ENCODE data around the gene THSD7B.

DNA sequence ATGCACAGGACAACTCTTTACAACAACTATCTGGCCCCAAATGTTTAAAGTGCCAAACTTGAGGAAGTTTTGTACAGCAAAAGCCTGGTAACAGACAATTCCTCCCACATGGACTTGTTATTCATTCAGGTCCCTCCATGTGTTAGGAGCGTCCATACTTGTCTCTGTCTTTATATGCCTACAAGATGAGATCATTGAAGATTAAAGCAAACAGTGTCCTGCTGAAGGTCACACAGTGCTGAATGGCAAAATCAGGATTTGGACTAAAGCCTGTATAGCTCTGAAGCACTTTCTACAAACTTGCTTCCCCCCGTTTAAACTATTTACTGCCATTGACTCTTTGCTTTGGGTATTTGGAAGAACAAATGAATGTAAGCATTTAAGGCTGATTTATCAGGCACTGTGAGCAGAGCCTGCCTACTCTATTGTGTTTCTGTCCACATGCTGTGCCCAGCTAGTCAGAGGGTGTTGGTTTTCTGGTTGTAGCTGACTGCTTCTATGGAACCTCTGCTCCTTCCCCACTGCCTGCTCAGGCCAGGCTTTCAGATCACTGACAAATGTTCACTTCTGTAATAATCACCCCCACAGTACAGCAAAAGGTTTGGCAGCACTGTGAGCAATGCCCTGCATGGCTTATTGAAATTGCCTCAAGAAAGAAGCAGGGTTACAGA is 274.3 kb downstream of the THSD7B start:
- TF ChIP-seq TAF1 (IDR thresholded peaks at IDR 0.05; ENCODE audit: low read depth) (no peak), CEBPB (IDR thresholded peaks at IDR 0.05) (no peak), YY1 (IDR thresholded peaks at IDR 0.05; ENCODE audit: low read depth) (no peak), EP300 (IDR thresholded peaks at IDR 0.05; ENCODE audit: borderline replicate concordance) (no peak), REST (IDR thresholded peaks at IDR 0.05; ENCODE audit: low read depth) (no peak), FOXM1 (IDR thresholded peaks at IDR 0.05; ENCODE audit: borderline replicate concordance, low read depth) (no peak), MAX (IDR thresholded peaks at IDR 0.05) (no peak), TEAD4 (IDR thresholded peaks at IDR 0.05) (no peak)
- TF ChIP-seq, protein P1, sequence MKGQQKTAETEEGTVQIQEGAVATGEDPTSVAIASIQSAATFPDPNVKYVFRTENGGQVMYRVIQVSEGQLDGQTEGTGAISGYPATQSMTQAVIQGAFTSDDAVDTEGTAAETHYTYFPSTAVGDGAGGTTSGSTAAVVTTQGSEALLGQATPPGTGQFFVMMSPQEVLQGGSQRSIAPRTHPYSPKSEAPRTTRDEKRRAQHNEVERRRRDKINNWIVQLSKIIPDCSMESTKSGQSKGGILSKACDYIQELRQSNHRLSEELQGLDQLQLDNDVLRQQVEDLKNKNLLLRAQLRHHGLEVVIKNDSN (IDR thresholded peaks at IDR 0.05) = no peak
